ENCODE measurements around the gene MYO7A.

GRCh38 chr11:77197626-77198320 is 69.7 kb downstream of the MYO7A start:
- TF ChIP-seq EZH2 (IDR thresholded peaks at IDR 0.05) (no peak), CTCF (IDR thresholded peaks at IDR 0.05) (no peak), EZH2phosphoT487 (IDR thresholded peaks at IDR 0.05) (no peak)
